ENCODE data around the gene ZBTB32.
A peak's percentile ranks its signal among the peaks of the same experiment; 100 is the strongest.
"Not testable (repeated sequence)": the region's sequence is repeated elsewhere in the genome, so short reads cannot be mapped to it uniquely, and the experiment has no call there.

Gene ZBTB32

GRCh38 chr19:35704218-35704617 is at the start of gene ZBTB32:
Gene ZBTB32, plus strand, starts transcription at chr19:35704558. Its CDS starts 10,069 bp downstream, at chr19:35714627.
- FAIRE-seq (no peak), DNase-seq (ENCODE audit: low spot score) (no peak)

DNA sequence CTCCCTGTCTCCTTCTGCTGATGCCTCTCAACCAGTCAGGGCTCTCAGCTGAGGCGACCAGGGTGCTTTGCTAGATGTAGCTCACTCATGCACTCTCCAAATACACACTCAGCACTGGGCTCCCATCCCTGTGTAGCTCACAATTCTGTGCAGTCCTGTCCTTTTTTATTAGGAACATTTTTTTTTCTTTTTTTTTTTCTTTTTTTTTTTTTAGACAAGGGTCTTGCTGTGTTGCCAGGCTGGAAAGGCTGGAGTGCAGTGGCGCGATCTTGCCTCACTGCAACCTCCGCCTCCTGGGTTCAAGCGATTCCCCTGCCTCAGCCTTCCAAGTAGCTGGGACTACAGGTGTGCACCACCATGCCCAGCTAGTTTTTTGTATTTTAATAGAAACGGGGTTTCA is 49.5 kb upstream of the ZBTB32 start:
- not testable (repeated sequence) for FAIRE-seq

GRCh38 chr19:35655600-35655999 is 48.8 kb upstream of the ZBTB32 start:
- DNase-seq (ENCODE audit: low spot score) (no peak), FAIRE-seq (no peak)

More for the DNA sequence above, 49.5 kb upstream of the ZBTB32 start:
- DNase-seq (ENCODE audit: low spot score): not testable (repeated sequence)

- no peak for FAIRE-seq
- no peak for DNase-seq (ENCODE audit: low spot score)
Observed at GRCh38 chr19:35656700-35657099, 47.7 kb upstream of the ZBTB32 start.

DNA sequence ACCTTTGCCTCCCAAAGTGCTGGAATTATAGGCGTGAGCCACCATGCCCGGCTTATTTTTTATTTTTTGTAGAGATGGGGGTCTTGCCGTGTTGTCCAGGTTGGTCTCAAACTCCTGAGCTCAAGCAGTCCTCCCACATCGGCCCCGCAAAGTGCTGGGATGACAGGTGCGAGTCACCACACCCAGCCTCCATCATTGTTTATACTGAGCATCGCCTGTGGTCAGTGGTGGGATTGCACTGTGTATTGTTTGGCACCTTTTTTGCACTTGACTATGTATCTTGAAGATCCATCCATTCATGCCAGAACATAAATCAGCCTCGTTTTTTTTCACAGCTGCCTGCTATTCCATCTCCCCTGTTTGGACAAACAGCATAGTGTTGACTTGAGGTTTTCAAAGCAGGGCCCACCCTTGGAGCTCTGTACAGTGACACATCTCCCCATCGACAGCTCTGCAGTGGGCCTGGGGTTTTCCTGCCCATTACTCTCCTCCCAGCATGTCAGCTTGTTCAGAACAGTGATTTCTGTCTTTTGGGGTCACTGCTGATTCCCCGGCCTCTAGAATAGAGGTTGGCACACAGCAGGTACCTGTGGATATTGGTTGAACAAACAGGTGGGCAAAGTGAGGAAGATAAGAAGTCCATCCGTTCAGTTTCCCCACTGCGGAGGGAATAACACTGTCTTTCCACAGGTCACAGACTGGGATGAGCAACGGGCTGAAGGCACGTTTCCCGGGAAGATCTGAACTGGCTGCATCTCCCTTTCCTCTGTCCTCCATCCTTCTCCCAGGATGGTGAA is 46.3 kb upstream of the ZBTB32 start:
- FAIRE-seq: no peak

GRCh38 chr19:35661995-35662340 is 42.4 kb upstream of the ZBTB32 start:
- no peak for FAIRE-seq
- no peak for DNase-seq (ENCODE audit: low spot score)

More for the DNA sequence above, 46.3 kb upstream of the ZBTB32 start:
- no peak for DNase-seq (ENCODE audit: low spot score)

GRCh38 chr19:35663981-35664380 is 40.4 kb upstream of the ZBTB32 start:
- DNase-seq (ENCODE audit: low spot score) (no peak), FAIRE-seq (no peak)

GRCh38 chr19:35665157-35665556 is 39.2 kb upstream of the ZBTB32 start:
- FAIRE-seq (no peak), DNase-seq (ENCODE audit: low spot score) (no peak)

- DNase-seq (ENCODE audit: low spot score): no peak
- no peak for FAIRE-seq
Observed at GRCh38 chr19:35665604-35666003, 38.8 kb upstream of the ZBTB32 start.

GRCh38 chr19:35666251-35666913 is 38.0 kb upstream of the ZBTB32 start, which contains the start of gene UPK1A:
Gene UPK1A, plus strand, starts transcription at chr19:35666517. Its CDS starts 296 bp downstream, at chr19:35666813.
- DNase-seq (ENCODE audit: low spot score): no peak
- no peak for FAIRE-seq

- no peak for FAIRE-seq
Observed at GRCh38 chr19:35669566-35669965, 34.8 kb upstream of the ZBTB32 start.

GRCh38 chr19:35669974-35670373 is 34.4 kb upstream of the ZBTB32 start:
- DNase-seq (ENCODE audit: low spot score): no peak

More at GRCh38 chr19:35669566-35669965, 34.8 kb upstream of the ZBTB32 start:
- no peak for DNase-seq (ENCODE audit: low spot score)

GRCh38 chr19:35670686-35671085 is 33.7 kb upstream of the ZBTB32 start:
- FAIRE-seq: no peak
- DNase-seq (ENCODE audit: low spot score): no peak

More at GRCh38 chr19:35669974-35670373, 34.4 kb upstream of the ZBTB32 start:
- no peak for FAIRE-seq

- FAIRE-seq: no peak
- no peak for DNase-seq (ENCODE audit: low spot score)
Observed at GRCh38 chr19:35671818-35672217, 32.5 kb upstream of the ZBTB32 start.

GRCh38 chr19:35673121-35673804 is 31.1 kb upstream of the ZBTB32 start:
- DNase-seq (ENCODE audit: low spot score) (peak; percentile 70), FAIRE-seq (peak; percentile 44)

DNA sequence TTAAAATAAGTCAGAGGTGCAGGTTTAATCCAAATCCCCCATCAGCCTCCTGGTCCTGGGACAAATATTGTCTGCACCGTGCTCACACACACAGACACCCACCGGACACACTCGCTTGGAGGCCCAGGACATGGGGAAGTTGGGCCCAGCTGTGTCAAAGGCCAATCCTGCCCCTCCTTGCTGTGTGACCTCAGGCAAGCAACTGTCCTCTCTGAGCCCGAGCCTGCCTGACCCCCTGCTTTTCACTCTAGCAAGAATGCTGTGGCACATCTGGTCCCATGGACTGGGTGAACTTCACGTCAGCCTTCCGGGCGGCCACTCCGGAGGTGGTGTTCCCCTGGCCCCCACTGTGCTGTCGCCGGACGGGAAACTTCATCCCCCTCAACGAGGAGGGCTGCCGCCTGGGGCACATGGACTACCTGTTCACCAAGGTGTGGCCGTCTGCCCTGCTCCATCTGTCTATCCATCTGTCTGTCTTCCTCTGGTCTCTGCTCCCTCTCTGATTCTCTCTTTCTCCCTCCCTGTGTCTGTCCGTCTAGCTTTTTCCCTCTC is 28.7 kb upstream of the ZBTB32 start:
- no peak for DNase-seq (ENCODE audit: low spot score)
- no peak for FAIRE-seq

DNA sequence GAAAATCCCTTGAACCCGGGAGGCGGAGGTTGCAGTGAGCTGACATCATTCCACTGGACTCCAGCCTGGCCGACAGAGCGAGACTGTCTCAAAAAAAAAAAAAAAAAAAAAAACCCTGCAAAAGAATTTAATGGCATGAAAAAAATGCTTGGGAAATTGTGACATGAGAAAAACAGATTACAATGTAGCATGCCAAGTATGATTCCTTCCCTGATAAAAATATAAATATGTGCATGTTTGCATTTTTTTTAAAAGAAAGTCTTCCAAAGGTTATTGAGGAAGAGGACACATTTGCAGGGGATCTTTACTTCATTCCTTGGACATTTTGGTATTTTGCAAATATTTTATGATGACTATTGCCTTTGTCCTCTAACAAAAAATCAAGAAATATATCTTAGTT is 14.5 kb upstream of the ZBTB32 start:
- DNase-seq (ENCODE audit: low spot score) (no peak), FAIRE-seq (no peak)

GRCh38 chr19:35691106-35691505 is 13.3 kb upstream of the ZBTB32 start:
- FAIRE-seq; DNase-seq (ENCODE audit: low spot score): not testable (repeated sequence)

DNA sequence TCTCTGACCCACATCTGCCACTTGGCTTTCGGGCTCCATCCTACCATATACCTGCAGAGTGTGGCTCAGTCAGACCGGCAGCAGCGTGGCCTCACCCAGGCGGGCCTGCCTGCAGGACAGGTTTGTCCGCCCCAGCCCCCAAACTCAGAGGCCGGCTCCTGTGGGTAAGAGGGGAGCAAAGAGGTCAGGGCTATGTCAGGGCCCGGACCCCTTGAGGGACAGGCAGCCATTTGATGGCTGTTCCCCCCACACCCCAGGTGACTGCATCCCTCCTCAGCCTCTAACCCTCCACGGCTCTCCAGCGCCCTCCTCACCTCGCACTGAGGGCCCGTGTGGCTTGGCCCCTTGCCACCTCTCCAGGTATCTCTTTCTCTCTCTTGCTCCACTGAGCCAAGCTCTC is 12.3 kb upstream of the ZBTB32 start:
- DNase-seq (ENCODE audit: low spot score) (no peak), FAIRE-seq (no peak)

DNA sequence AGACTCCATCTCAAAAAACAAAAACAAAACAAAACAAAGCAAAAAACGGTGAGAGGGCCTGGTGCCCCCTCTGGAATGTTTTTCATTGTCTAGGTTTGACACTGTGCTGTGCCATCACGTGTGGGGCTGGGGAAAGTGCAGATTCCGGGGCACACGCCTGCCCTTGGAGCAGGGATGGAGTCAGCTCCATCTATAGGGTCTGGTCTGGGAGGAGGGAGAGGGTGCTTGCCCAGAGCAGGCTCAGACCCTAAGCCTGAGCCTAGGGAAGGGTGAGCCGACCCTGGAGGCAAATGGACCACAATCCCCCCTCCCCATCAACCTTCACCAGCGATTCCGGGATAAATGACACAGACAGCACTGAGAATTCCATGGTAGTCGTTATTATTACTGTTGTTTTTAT is 10.9 kb upstream of the ZBTB32 start:
- DNase-seq (ENCODE audit: low spot score): no peak
- no peak for FAIRE-seq

DNA sequence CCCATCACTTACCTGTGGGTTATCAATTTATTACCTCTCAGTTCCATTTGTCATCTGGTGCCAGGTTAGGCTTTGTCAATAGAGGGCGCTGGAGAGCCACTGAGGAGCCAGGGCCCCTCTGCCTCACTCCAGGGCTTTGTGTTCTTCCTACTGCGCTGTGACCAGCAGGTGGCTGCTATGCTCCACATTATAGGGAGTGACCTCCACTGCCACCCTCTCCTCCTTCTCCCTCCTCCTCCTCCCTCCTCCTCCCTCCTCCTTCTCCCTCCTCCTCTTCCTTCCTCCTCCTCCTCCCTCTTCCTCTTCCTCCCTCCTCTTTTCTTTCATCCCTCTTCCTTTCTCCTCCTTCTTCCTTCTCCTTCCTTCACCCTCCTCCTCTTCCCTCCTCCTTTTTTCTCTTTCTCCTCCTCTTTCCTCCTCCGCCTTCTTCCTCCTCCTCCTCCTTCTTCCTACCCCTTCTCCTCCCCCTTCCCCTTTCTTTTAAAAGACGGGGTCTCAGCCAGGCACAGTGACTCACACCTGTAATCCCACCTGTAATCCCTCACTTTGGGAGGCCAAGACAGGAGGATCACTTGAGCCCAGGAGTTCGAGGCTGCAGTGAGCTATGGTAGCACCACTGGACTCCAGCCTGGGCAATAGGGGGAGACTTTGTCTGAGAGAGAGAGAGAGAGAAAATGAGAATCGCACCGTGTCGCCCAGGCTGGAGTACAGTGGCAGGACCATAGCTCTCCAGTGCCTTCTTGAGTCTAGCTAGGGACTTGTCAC is 10.3 kb upstream of the ZBTB32 start:
- FAIRE-seq: peak; percentile 44
- peak; percentile 77 for DNase-seq (ENCODE audit: low spot score)

Data from RCC 7860 (cell line).